GM23248 (cell line): Measurements from ENCODE around the gene RAMP3.

Experiments
- EZH2 ChIP-seq: fragments of 200-600 bp; sonication (generic); IDR thresholded peaks from 2 replicates; pipeline ENCODE4 v1.6.1; 2018; ENCODE audit warnings: antibody characterized with exemption, mild to moderate bottlenecking; ENCODE audit not compliant: insufficient read depth, poor library complexity, severe bottlenecking
- EZH2phosphoT487 ChIP-seq: fragments of 200-600 bp; sonication (generic); IDR thresholded peaks from 2 replicates; pipeline ENCODE4 v1.6.1; 2018; ENCODE audit warnings: antibody characterized with exemption, moderate library complexity, mild to moderate bottlenecking, low read depth; ENCODE audit not compliant: insufficient read depth

DNA sequence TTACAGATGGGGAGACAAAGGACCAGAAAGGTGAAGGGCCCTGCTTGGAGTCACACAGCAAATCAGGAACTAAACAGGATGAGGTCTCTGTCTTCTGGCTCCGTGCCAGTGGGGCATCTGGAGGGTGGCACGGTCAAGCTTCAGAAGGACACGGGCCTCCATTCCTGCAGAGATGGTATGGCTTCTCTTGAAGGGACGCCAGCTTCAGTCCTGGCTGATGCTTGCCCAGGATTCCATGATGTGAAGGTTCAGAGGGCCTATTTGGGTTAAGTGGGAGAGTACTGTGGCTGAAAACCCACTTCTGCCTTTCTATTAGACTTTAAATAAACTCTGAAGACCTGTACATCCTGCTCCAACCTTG is 6.1 kb downstream of the RAMP3 start:
- TF ChIP-seq EZH2 (no peak), EZH2phosphoT487 (no peak)
